SKM-1 treated with dmso at 0.1 percent for 144 hours (cell line): ENCODE results near the gene SYN1.
"Not testable (repeated sequence)": the region's sequence is repeated elsewhere in the genome, so short reads cannot be mapped to it uniquely, and the experiment has no call there.

Source experiments
- DNase-seq: peaks from one replicate; lab custom pipeline; 2025; ENCODE audit not compliant: unreplicated experiment; lab: John Stamatoyannopoulos, UW

Gene SYN1

GRCh38 chrX:47619486-47620302, at the start of gene SYN1:
Gene SYN1 (minus strand): TSS chrX:47619857. CDS start chrX:47619728, 129 bp downstream.
- peak; percentile 34 for DNase-seq

GRCh38 chrX:47665797-47666196, 46.1 kb upstream of the SYN1 start:
- not testable (repeated sequence) for DNase-seq

GRCh38 chrX:47664737-47665136, 45.1 kb upstream of the SYN1 start:
- DNase-seq = no peak

GRCh38 chrX:47662144-47662657, 42.5 kb upstream of the SYN1 start:
- DNase-seq = no peak

- DNase-seq = no peak
Observed at GRCh38 chrX:47661539-47661938, 41.9 kb upstream of the SYN1 start.

- no peak for DNase-seq
Observed at GRCh38 chrX:47659421-47659726, 39.7 kb upstream of the SYN1 start.

DNA sequence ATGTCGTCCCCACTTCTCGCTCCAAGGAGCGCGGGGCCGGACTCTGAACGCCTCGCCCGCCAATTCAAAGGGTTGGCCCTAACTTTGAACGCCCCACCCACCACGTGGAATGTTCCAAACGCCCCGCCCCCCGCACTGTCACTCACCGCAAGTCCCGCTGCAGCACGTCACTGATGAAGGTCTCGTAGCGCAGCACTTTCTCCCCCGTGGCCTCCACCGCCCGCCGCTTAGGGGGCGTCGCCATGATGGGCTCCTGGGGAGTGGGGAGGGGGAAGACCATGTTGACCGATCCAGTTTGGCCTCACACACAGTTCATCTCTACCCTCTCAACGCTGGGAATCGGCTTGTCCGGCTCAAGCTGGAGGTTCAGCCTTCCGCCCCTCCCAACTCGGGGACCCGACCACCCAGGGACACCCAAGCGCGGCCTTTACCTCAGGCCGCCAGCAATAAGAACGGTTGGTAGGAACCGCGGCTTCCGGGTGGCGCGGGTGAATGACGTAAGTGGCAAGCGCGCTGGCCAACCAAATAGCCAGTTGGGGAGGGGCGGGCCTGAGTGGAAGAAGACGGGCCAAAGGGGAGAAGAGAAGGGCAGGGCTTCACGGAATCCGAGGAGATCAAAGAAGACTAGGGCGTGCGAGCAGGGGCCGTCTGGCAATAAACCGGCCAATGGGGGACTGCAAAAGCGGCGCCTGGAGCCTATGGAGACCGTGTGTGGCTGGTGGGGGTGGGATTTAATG, 39.2 kb upstream of the SYN1 start, which contains the start of gene UXT:
UXT (minus strand) TSS at position 497 of the 737 bp plus-strand sequence; CDS start at position 244, 253 bp downstream.
- DNase-seq = peak; percentile 84

GRCh38 chrX:47658301-47658683, 38.6 kb upstream of the SYN1 start:
- no peak for DNase-seq

DNA sequence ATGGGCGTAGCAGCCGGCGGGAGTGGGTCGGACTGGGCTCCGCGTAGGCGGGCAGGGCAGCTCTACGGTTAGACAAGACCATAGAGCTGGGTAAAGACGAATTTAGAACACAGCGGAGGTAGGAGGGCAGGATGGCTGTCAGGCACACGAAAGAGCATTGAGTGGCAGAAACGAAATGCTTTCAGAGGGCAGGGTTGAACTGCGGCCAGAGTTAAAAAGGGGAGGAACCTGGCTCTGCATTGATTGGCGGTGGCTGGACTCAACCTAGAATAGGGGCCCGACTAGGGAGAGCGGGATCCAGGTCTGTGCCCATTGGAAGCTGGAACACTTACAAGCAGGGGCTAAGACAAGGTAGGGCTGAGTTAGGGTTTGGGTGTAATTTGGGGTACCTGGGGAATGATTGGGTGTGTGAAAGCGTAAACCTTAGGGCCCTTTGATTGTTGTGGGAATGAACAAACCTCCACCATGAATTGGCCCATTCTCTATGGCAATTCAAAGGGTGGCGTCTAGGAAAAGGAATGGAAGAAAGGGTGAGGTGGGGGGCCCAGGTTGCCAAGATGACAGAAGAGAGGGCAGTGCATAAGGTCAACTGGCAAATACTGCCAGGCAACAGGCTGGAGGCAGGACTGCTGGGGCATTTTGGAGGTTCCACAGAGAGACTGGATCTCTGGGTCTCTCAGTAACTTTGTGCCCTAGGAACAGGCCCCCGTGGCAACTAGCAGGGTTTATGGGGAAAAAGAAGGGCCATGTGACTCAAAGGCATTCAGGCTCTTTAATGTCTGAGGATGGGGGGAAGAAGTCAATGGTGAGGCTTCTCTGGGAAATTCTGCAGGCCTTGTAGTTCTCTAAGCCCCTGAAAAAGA, 31.6 kb upstream of the SYN1 start:
- no peak for DNase-seq

- no peak for DNase-seq
Observed at GRCh38 chrX:47650164-47651042, 30.7 kb upstream of the SYN1 start, which contains the start of gene ELK1. Gene ELK1 (minus strand): TSS chrX:47650563. CDS start chrX:47641441, 9,122 bp downstream.

DNA sequence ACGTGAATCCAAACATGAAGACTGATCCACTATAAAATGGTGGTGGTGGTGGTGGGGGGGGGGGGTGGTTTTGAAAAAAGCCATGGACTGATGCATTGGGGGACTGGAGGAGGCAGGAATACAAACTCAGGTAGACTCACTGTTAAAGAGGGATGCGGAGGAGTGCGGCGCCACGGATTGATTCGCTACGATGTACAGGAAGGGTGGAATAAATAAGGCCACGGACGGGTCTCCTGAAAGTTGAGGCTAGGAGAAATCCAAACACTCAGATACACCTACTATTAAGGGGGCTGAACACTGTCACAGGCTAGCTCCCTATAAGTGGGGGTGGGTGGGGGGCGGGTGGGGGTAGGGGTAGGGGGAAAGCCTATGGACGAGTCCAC, 30.1 kb upstream of the SYN1 start:
- DNase-seq = no peak

DNA sequence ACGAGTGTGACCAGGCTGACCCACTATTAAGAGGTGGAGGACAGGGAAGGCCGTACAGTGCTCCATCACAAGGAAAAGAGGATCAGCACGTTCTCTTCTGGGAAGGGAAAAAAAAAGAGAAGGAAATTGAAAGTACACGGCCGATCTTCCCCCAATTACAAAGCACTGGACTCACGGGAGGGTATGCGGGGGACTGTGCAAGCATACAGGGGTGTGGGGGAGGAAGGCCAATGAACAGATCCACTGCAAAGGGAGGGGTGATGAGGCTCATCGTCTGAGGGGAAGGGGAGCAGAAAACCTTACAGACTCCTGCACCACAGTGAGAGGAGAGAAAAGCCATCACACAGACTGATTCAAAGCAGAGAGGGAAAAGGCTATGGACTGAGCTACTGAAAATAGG, 29.6 kb upstream of the SYN1 start:
- no peak for DNase-seq

GRCh38 chrX:47648376-47648775, 28.7 kb upstream of the SYN1 start:
- no peak for DNase-seq

- DNase-seq = no peak
Observed at GRCh38 chrX:47646636-47647035, 27.0 kb upstream of the SYN1 start.

- no peak for DNase-seq
Observed at GRCh38 chrX:47645530-47645929, 25.9 kb upstream of the SYN1 start.

GRCh38 chrX:47644557-47645091, 25.0 kb upstream of the SYN1 start:
- peak; percentile 27 for DNase-seq

GRCh38 chrX:47643926-47644325, 24.3 kb upstream of the SYN1 start:
- peak; percentile 20 for DNase-seq

DNA sequence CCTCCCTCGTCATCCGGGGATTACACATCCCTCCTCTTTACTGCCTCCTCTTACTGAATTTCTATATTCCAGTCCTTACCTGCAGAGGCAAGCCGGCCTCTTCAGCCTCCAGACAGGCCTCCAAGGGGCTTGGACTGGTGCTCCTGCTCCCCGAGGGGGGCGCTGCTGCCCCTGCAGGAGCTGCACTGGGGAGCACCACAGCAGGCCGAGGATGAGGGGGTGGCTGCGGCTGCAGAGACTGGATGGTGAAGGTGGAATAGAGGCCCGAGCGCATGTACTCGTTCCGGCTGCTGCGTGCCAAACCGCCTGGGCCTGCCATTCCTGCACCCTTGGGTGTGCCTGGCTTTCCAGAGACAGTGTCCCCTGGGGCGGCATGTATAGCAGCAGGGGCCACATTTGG, 19.2 kb upstream of the SYN1 start:
- no peak for DNase-seq

GRCh38 chrX:47637546-47638195, 18.0 kb upstream of the SYN1 start:
- DNase-seq = no peak
